Omental fat pad (tissue), 4 donors: Measurements from ENCODE around the gene CAMKK1. TPM values are rescaled to one million over a fixed set of nuclear protein-coding genes. Genes with fewer than 3 reads are reported as not detected.

ENCODE experiments used
- ATAC-seq: fragments of 150-250 bp; one replicate; pipeline ENCODE4 v1.9.1; 2016; ENCODE audit warnings: mild to moderate bottlenecking, moderate library complexity; ENCODE audit not compliant: low FRiP score
- DNase-seq: peaks from one replicate; pipeline ENCODE4 v3.0.0-alpha.2; 2019; ENCODE audit warnings: low spot score
- total RNA-seq, 4 donors: library from RNA; depleted of rRNA; stranded (reverse); fragments of >200 nt; gene quantifications; one replicate each; pipeline ENCODE4 v1.1.0, GENCODE V29; 2016
- TF ChIP-seq, protein P1 (sequence below), 3 donors: fragments of 450-650 bp; IDR thresholded peaks; one replicate each; pipeline ENCODE4 v1.5.1; 2016 to 2017; ENCODE audit warnings: antibody characterized with exemption in 3 of 3, mild to moderate bottlenecking in 3 of 3, moderate library complexity in 2 of 3

The CAMKK1 gene
- total RNA-seq, 4 donors from 2014 or later = 4.3 to 9.9 (median 8.2) TPM

DNA sequence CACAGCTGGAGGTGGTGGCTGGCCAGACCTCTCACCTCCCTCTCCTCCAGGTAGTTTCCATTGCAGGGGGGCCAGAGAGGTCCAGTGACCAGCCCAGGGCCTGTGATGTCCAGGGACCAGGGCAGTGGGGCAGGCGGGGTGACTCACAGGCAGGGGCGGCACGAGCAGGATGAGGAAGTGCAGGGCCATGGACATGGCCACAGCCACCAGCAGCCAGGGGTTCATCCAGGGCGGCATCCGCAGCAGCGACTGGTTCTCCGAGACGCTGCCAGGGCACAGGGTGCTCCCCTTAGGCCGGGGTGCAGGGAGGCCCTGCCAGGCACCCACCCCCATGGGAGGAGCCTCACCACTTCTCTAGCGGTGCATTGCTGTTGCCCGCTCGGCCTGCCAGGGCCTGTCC lies 36.3 kb upstream of the CAMKK1 start:
- ATAC-seq (no peak), DNase-seq (no peak)
- TF ChIP-seq, protein P1, sequence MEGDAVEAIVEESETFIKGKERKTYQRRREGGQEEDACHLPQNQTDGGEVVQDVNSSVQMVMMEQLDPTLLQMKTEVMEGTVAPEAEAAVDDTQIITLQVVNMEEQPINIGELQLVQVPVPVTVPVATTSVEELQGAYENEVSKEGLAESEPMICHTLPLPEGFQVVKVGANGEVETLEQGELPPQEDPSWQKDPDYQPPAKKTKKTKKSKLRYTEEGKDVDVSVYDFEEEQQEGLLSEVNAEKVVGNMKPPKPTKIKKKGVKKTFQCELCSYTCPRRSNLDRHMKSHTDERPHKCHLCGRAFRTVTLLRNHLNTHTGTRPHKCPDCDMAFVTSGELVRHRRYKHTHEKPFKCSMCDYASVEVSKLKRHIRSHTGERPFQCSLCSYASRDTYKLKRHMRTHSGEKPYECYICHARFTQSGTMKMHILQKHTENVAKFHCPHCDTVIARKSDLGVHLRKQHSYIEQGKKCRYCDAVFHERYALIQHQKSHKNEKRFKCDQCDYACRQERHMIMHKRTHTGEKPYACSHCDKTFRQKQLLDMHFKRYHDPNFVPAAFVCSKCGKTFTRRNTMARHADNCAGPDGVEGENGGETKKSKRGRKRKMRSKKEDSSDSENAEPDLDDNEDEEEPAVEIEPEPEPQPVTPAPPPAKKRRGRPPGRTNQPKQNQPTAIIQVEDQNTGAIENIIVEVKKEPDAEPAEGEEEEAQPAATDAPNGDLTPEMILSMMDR (IDR thresholded peaks at IDR 0.05) = no peak

DNA sequence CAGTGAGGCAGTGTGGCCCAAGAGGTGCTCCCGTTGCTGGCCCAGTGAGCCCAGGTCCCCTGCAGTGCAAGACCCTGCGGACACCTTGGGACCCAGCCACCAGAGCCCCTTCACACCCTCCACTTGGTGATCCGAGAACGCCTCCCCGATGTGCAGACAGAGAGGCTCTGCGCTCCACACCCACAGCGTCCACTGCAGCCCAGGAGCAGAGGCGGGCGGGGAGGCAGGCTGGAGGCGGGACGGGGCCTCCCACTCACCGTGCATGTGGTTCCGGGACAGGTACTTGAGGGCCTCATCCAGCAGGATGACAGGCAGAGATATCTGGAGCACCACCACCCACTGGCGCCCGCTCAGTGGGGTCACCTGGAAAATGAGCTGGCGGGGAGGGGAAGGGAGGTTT lies 35.6 kb upstream of the CAMKK1 start:
- TF ChIP-seq, protein P1 (IDR thresholded peaks at IDR 0.05) = no peak
- DNase-seq = no peak
- no peak for ATAC-seq

DNA sequence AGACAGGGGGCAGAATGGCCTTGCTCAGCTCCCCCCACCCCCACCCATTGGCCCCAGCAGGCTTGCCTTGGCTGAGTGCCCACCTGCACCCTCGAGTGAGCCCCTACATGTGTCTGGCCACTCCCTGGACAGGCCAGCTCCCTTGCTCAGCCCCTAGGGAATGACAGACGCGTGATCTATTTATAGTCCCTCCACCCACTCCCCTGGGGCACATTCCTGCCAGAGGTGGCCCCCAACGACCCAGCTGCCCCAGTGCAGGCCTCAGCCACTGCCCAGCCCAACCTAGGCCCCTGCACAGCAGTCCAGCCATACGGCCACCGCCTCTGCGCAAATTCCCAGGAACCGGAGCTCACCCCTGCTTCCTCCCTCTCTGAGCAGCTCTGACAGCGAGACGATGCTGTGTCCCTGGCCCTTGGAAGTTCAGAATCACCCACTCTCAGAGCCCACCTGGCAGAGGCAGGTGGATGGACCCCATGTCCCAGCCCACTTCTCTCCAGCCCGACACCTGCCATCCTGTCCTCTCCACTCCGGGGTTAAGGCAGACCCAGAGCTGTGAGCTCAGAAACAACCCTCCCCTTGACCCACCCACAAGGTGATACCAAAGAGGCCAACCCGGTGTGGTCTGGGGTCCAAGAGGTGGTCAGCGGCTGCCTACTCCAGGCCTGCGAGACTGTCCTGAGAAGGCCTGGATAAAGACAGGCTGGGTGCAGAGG lies 34.9 kb upstream of the CAMKK1 start:
- DNase-seq (no peak), ATAC-seq (no peak)
- TF ChIP-seq, protein P1 (IDR thresholded peaks at IDR 0.05) = no peak

DNA sequence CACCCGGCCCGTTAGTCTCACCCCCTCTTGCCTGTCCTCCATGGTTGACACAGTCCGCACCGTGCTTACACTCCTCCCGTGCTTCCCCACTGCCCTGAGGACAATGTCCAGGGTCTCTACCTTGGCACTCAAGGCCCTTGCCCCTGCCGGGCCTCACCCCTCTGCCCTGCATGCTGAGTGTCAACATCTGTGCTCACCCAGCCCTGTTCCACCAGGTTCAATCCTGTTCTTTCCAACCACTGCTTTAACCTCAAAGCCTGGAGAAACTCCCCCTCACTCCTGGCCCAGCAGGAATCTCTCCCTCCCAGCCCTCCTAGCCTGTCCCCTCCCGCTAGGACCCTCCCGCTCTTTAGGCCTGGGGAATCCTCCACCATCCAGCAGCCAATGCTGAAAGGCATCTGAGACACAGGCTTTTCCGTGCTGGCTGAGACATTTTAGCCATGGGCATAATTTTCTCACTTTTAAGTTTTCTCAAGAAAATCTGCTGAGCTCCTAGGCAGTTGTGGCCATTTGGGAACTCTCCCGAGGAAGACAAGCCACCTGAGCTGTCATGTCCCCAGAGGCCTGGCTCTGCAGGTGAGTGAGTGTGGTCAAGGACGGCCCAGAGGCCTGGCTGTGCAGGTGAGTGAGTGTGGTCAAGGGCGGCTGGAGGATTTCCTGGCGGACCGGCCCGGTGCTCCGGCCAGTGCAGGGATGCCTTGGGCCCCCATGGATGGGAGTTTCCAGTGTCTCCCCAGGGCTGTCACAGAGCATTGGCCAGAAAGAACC lies 34.2 kb upstream of the CAMKK1 start:
- ATAC-seq = no peak
- TF ChIP-seq, protein P1 (IDR thresholded peaks at IDR 0.05) = no peak
- no peak for DNase-seq

DNA sequence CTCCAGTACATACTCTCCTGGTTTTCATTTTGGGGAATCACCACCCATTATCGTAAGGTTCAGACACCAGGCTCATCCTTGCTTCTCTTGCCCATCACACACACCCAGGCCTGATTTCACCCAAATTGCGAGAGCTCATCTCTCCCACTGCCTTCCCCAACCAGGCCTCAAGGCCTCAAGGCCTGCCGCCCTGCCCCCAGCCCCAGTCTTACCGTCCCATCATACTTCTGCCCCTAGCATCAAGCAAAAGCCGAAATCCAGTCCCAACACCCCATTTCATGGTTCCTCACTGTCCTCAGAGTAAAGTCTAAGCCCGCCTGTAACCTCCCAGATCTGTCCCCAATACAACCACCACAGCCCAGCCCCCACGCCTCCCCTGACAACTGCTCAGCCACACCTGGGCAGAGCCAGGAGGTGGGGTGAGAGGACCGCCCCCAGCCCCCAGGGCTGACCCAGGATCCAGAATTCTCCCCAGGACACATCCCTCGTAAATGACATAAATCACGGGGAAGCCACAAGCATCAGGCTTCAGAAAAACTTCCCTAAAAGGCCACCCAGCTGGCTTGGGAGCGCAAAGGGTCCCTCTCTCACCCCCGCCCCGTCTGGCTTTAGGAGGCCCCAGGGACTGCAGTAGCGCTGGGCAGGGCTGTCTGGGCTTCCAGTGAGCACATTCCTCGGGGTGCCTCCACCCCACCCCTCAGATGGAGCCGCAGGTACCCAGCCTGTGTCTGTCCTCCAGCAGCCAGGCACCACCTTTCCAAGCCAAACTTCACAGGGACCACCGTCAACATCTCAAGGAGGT lies 33.0 kb upstream of the CAMKK1 start:
- TF ChIP-seq, protein P1 (IDR thresholded peaks at IDR 0.05) = no peak
- DNase-seq = no peak
- no peak for ATAC-seq

DNA sequence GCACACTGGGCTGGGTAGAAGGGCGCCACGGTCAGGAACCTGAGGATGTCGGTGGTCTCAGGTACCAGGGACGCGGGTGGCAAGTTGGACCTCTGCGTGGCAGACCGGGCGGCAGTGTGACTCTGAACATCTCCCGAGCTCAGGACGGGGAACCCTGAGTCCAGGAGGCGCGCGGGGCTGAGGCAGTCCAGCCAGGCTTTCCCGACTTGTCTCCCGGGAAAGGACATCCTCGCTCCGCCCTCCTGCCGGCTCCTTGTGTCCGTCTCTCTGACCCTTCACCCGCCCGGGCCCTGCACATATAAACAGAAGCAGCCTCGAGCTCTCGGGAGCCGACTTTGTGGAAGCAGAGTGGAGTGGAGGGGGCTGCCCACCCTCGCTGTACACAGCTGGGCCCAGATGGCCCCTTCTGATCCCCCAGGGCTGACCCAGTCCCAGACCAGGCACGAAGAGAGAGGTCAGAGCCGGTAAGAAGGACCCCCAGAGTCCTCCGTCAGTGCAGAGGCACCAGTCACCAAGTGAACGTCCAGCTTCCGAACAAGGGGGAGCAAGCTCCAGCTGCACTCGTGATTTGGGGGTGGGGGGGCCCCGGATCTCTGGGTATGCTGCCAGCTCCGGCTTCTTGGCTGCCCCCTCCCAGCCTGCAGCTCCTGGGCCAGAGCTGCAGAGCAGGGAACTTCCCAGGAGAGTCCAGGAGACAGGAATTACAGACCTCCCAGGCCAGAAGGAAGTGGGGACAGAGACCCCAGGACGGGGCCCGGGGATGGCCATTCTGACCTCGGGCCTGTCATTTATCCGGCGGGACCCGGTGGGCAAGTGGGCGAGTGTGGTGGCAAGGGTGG lies 31.9 kb upstream of the CAMKK1 start:
- ATAC-seq (no peak), DNase-seq (no peak)
- TF ChIP-seq, protein P1 (IDR thresholded peaks at IDR 0.05) = no peak
